CD4-positive, CD25-positive, alpha-beta regulatory T cell (primary cell): ENCODE data around the gene CLDN10. TPM values are rescaled to one million over a fixed set of nuclear protein-coding genes. Genes with fewer than 3 reads are reported as not detected.
A peak's percentile ranks its signal among the peaks of the same experiment; 100 is the strongest.

Experiments
- ATAC-seq, 2 donors: fragments of 150-1000 bp; cut with Tn5 transposase; one replicate each; pipeline ENCODE4 v1.10.0; 2021; ENCODE audit warnings: low read depth in 2 of 2, moderate number of reproducible peaks in 2 of 2, moderate library complexity in 1 of 2
- DNase-seq, 3 donors: peaks; one replicate each; pipeline versions ENCODE4 v3.0.0 to v3.0.0-alpha.2; 2012 to 2022; ENCODE audit warnings: mixed read lengths in 1 of 3
- H3K27ac ChIP-seq: one replicate; pipeline ENCODE4 v1.7.0; 2013; ENCODE audit warnings: mild to moderate bottlenecking, low read length; ENCODE audit not compliant: insufficient read depth, poor library complexity, severe bottlenecking
- H3K27me3 ChIP-seq: one replicate; pipeline ENCODE4 v1.7.0; 2013; ENCODE audit warnings: low read length; ENCODE audit not compliant: control insufficient read depth, insufficient read depth
- H3K36me3 ChIP-seq: one replicate; pipeline ENCODE4 v1.7.0; 2013; ENCODE audit warnings: mild to moderate bottlenecking, low read length, moderate library complexity; ENCODE audit not compliant: control insufficient read depth, insufficient read depth
- H3K4me1 ChIP-seq: 2 replicates; pipeline ENCODE4 v1.7.0; 2013; ENCODE audit warnings: mild to moderate bottlenecking, low read length; ENCODE audit not compliant: insufficient read depth, control insufficient read depth, poor library complexity, severe bottlenecking
- H3K4me3 ChIP-seq: one replicate; pipeline ENCODE4 v1.7.0; 2013; ENCODE audit warnings: low read depth, mild to moderate bottlenecking, low read length, moderate library complexity
- H3K9me3 ChIP-seq, 2 experiments: 1 replicate in 1 of 2; 2 replicates in 1 of 2; pipeline ENCODE4 v1.7.0; 2013; ENCODE audit warnings: low read length in 2 of 2, mild to moderate bottlenecking in 1 of 2, moderate library complexity in 1 of 2; ENCODE audit not compliant: control insufficient read depth in 2 of 2
- H3K27ac Mint-ChIP-seq, 3 donors: one replicate each; pipeline ENCODE4 v1.8.0; 2020 to 2022; ENCODE audit warnings: mild to moderate bottlenecking in 3 of 3, mixed read lengths in 3 of 3, moderate library complexity in 2 of 3
- H3K27me3 Mint-ChIP-seq: one replicate; pipeline ENCODE4 v1.8.0; 2022; ENCODE audit warnings: mild to moderate bottlenecking, mixed read lengths
- H3K36me3 Mint-ChIP-seq: one replicate; pipeline ENCODE4 v1.8.0; 2020; ENCODE audit warnings: mixed read lengths
- H3K4me1 Mint-ChIP-seq, 4 donors: one replicate each; pipeline ENCODE4 v1.8.0; 2020 to 2022; ENCODE audit warnings: mixed read lengths in 4 of 4, mild to moderate bottlenecking in 1 of 4
- H3K4me3 Mint-ChIP-seq, 4 donors: one replicate each; pipeline ENCODE4 v1.8.0; 2020 to 2022; ENCODE audit warnings: mild to moderate bottlenecking in 4 of 4, mixed read lengths in 4 of 4, moderate library complexity in 3 of 4
- H3K9me3 Mint-ChIP-seq, 7 donors: one replicate each; pipeline ENCODE4 v1.8.0; 2020 to 2022; ENCODE audit warnings: mixed read lengths in 7 of 7, mild to moderate bottlenecking in 3 of 7, moderate library complexity in 2 of 7
- polyA plus RNA-seq, 4 donors: library from polyadenylated mRNA; unstranded; fragments of 300-500 nt; fragmentation: Illumina TruSeq; gene quantifications; one replicate each; pipeline ENCODE4 v1.2.3, GENCODE V29; 2021
- total RNA-seq: library from RNA; stranded (reverse); gene quantifications from one replicate; pipeline ENCODE4 v1.2.3, GENCODE V29; 2022

Gene CLDN10
- total and polyA plus RNA-seq, 5 donors from 2014 or later, result not detected

GRCh38 chr13:95527955-95528354, 24.6 kb upstream of the CLDN10 start:
- DNase-seq (no peak), ATAC-seq (no peak)
- Mint-ChIP-seq H3K36me3 (no peaks in the 10 kb centered on the region), H3K4me1 (no peaks in the 10 kb centered on the region), H3K27me3 (peaks cover 10% of the 10 kb centered on the region), H3K27ac (no peak overlapping the region), H3K4me3 (no peak overlapping the region), H3K9me3 (peaks cover 0 to 4% (median 0%) of the 10 kb centered on the region in 7 donors)
- H3K4me1 ChIP-seq, result no peaks in the 10 kb centered on the region
- no peaks in the 10 kb centered on the region for H3K36me3 ChIP-seq
- H3K9me3 ChIP-seq, result no peaks in the 10 kb centered on the region
- H3K27me3 ChIP-seq, result peaks cover 6% of the 10 kb centered on the region
- H3K27ac ChIP-seq, result no peak overlapping the region
- H3K4me3 ChIP-seq, result no peak overlapping the region

- no peaks in the 10 kb centered on the region for H3K4me1 ChIP-seq
- peaks cover 17% of the 10 kb centered on the region for H3K27me3 Mint-ChIP-seq
Observed at GRCh38 chr13:95530178-95530577, 22.3 kb upstream of the CLDN10 start.

GRCh38 chr13:95533545-95534160, 18.9 kb upstream of the CLDN10 start:
- peaks cover 22% of the 10 kb centered on the region for H3K27me3 Mint-ChIP-seq

More at GRCh38 chr13:95530178-95530577, 22.3 kb upstream of the CLDN10 start:
- Histone ChIP-seq H3K4me3 (no peak overlapping the region), H3K9me3 (no peaks in the 10 kb centered on the region), H3K27me3 (peaks cover 6% of the 10 kb centered on the region), H3K27ac (no peak overlapping the region), H3K36me3 (no peaks in the 10 kb centered on the region)
- peaks cover 0 to 4% (median 0%) of the 10 kb centered on the region in 7 donors for H3K9me3 Mint-ChIP-seq
- no peaks in the 10 kb centered on the region for H3K4me1 Mint-ChIP-seq
- no peak for ATAC-seq
- H3K4me3 Mint-ChIP-seq, result no peak overlapping the region
- H3K27ac Mint-ChIP-seq, result no peak overlapping the region
- no peaks in the 10 kb centered on the region for H3K36me3 Mint-ChIP-seq
- no peak for DNase-seq

GRCh38 chr13:95535243-95535642, 17.3 kb upstream of the CLDN10 start:
- peaks cover 27% of the 10 kb centered on the region for H3K27me3 Mint-ChIP-seq
- Histone ChIP-seq H3K27me3 (peaks cover under 1% of the 10 kb centered on the region), H3K4me3 (no peak overlapping the region), H3K9me3 (no peaks in the 10 kb centered on the region), H3K27ac (no peak overlapping the region), H3K36me3 (no peaks in the 10 kb centered on the region), H3K4me1 (no peaks in the 10 kb centered on the region)
- no peaks in the 10 kb centered on the region for H3K36me3 Mint-ChIP-seq
- no peaks in the 10 kb centered on the region for H3K4me1 Mint-ChIP-seq
- H3K9me3 Mint-ChIP-seq, result no peaks in the 10 kb centered on the region
- DNase-seq, result no peak
- H3K27ac Mint-ChIP-seq, result no peak overlapping the region
- no peak for ATAC-seq
- H3K4me3 Mint-ChIP-seq, result no peak overlapping the region

More at GRCh38 chr13:95533545-95534160, 18.9 kb upstream of the CLDN10 start:
- Histone ChIP-seq H3K27ac (no peak overlapping the region), H3K4me1 (no peaks in the 10 kb centered on the region), H3K36me3 (no peaks in the 10 kb centered on the region), H3K4me3 (no peak overlapping the region), H3K9me3 (no peaks in the 10 kb centered on the region), H3K27me3 (peaks cover 5% of the 10 kb centered on the region)
- no peak for ATAC-seq
- Mint-ChIP-seq H3K9me3 (no peaks in the 10 kb centered on the region), H3K27ac (no peak overlapping the region), H3K36me3 (no peaks in the 10 kb centered on the region), H3K4me3 (no peak overlapping the region), H3K4me1 (no peaks in the 10 kb centered on the region)
- DNase-seq, result no peak

GRCh38 chr13:95536632-95537241, 15.8 kb upstream of the CLDN10 start:
- no peaks in the 10 kb centered on the region for H3K27me3 ChIP-seq
- peaks cover 24% of the 10 kb centered on the region for H3K27me3 Mint-ChIP-seq
- peak in 2 of 3 donors; percentile 6 to 23 for DNase-seq

GRCh38 chr13:95540888-95541287, 11.6 kb upstream of the CLDN10 start:
- no peak for DNase-seq
- H3K4me1 ChIP-seq, result no peaks in the 10 kb centered on the region
- H3K27ac Mint-ChIP-seq, result no peak overlapping the region
- H3K27ac ChIP-seq, result no peak overlapping the region
- H3K36me3 Mint-ChIP-seq, result no peaks in the 10 kb centered on the region
- peaks cover 13% of the 10 kb centered on the region for H3K27me3 Mint-ChIP-seq
- no peak overlapping the region for H3K4me3 Mint-ChIP-seq
- H3K9me3 ChIP-seq, result no peaks in the 10 kb centered on the region
- no peaks in the 10 kb centered on the region for H3K27me3 ChIP-seq
- H3K4me1 Mint-ChIP-seq, result no peaks in the 10 kb centered on the region
- no peaks in the 10 kb centered on the region for H3K36me3 ChIP-seq
- ATAC-seq, result no peak
- no peaks in the 10 kb centered on the region for H3K9me3 Mint-ChIP-seq
- H3K4me3 ChIP-seq, result no peak overlapping the region

More at GRCh38 chr13:95536632-95537241, 15.8 kb upstream of the CLDN10 start:
- H3K27ac Mint-ChIP-seq, result no peak overlapping the region
- Histone ChIP-seq H3K9me3 (no peaks in the 10 kb centered on the region), H3K4me1 (no peaks in the 10 kb centered on the region), H3K4me3 (no peak overlapping the region), H3K36me3 (no peaks in the 10 kb centered on the region), H3K27ac (no peak overlapping the region)
- H3K9me3 Mint-ChIP-seq, result no peaks in the 10 kb centered on the region
- H3K4me3 Mint-ChIP-seq, result no peak overlapping the region
- no peaks in the 10 kb centered on the region for H3K4me1 Mint-ChIP-seq
- no peaks in the 10 kb centered on the region for H3K36me3 Mint-ChIP-seq
- no peak for ATAC-seq

GRCh38 chr13:95541308-95541707, 11.2 kb upstream of the CLDN10 start:
- H3K27ac Mint-ChIP-seq, result no peak overlapping the region
- H3K9me3 Mint-ChIP-seq, result no peaks in the 10 kb centered on the region
- Histone ChIP-seq H3K36me3 (no peaks in the 10 kb centered on the region), H3K27me3 (no peaks in the 10 kb centered on the region), H3K9me3 (no peaks in the 10 kb centered on the region), H3K4me3 (no peak overlapping the region), H3K4me1 (no peaks in the 10 kb centered on the region), H3K27ac (no peak overlapping the region)
- DNase-seq, result no peak
- no peaks in the 10 kb centered on the region for H3K4me1 Mint-ChIP-seq
- no peaks in the 10 kb centered on the region for H3K36me3 Mint-ChIP-seq
- no peak for ATAC-seq
- H3K4me3 Mint-ChIP-seq, result no peak overlapping the region
- H3K27me3 Mint-ChIP-seq, result peaks cover 13% of the 10 kb centered on the region

- Mint-ChIP-seq H3K9me3 (no peaks in the 10 kb centered on the region), H3K36me3 (no peaks in the 10 kb centered on the region), H3K4me1 (no peaks in the 10 kb centered on the region), H3K27me3 (peaks cover 20% of the 10 kb centered on the region), H3K4me3 (no peak overlapping the region), H3K27ac (no peak overlapping the region)
- no peak overlapping the region for H3K4me3 ChIP-seq
- ATAC-seq, result no peak
- no peaks in the 10 kb centered on the region for H3K4me1 ChIP-seq
- H3K9me3 ChIP-seq, result no peaks in the 10 kb centered on the region
- no peak overlapping the region for H3K27ac ChIP-seq
- H3K27me3 ChIP-seq, result no peaks in the 10 kb centered on the region
- H3K36me3 ChIP-seq, result no peaks in the 10 kb centered on the region
- no peak for DNase-seq
Observed at GRCh38 chr13:95541911-95542474, 10.5 kb upstream of the CLDN10 start.
